ENCODE results near the gene MAG.

The MAG gene

GRCh38 chr19:35300339-35300649 is 8.3 kb downstream of the MAG start:
- no peak for DNase-seq

- DNase-seq = no peak
Measured at GRCh38 chr19:35301961-35302360, 10.0 kb downstream of the MAG start.

- no peak for DNase-seq
Measured at GRCh38 chr19:35302446-35302845, 10.5 kb downstream of the MAG start.

GRCh38 chr19:35303357-35303915 is 11.5 kb downstream of the MAG start:
- no peak for DNase-seq

- no peak for DNase-seq
Measured at GRCh38 chr19:35304036-35304435, 12.1 kb downstream of the MAG start.

GRCh38 chr19:35305181-35305580 is 13.2 kb downstream of the MAG start:
- no peak for DNase-seq

GRCh38 chr19:35306473-35307246 is 14.7 kb downstream of the MAG start:
- no peak for DNase-seq

GRCh38 chr19:35307931-35308330 is 16.0 kb downstream of the MAG start:
- DNase-seq = no peak

- DNase-seq = no peak
Measured at GRCh38 chr19:35308910-35309309, 16.9 kb downstream of the MAG start.

- no peak for DNase-seq
Measured at GRCh38 chr19:35309481-35310279, 17.7 kb downstream of the MAG start.

- no peak for DNase-seq
Measured at GRCh38 chr19:35310331-35310730, 18.4 kb downstream of the MAG start.

- DNase-seq = no peak
Measured at GRCh38 chr19:35310811-35311465, 19.0 kb downstream of the MAG start.

GRCh38 chr19:35311901-35312665 is 20.1 kb downstream of the MAG start:
- no peak for DNase-seq

GRCh38 chr19:35313587-35313986 is 21.6 kb downstream of the MAG start:
- DNase-seq = no peak

GRCh38 chr19:35314031-35314430 is 22.1 kb downstream of the MAG start:
- DNase-seq = no peak

- DNase-seq = no peak
Measured at GRCh38 chr19:35314858-35315470, 23.0 kb downstream of the MAG start.

GRCh38 chr19:35315883-35316282 is 23.9 kb downstream of the MAG start:
- no peak for DNase-seq

GRCh38 chr19:35316560-35316959 is 24.6 kb downstream of the MAG start:
- DNase-seq = no peak

- DNase-seq = no peak
Measured at GRCh38 chr19:35317464-35318043, 25.6 kb downstream of the MAG start.

GRCh38 chr19:35318679-35319448 is 26.9 kb downstream of the MAG start:
- DNase-seq = no peak

GRCh38 chr19:35320065-35320713 is 28.2 kb downstream of the MAG start:
- DNase-seq = no peak

Measured in cortex of kidney (tissue), 1 donor.